ENCODE results near the gene PTPN7.
"Not testable (repeated sequence)": the region's sequence is repeated elsewhere in the genome, so short reads cannot be mapped to it uniquely, and the experiment has no call there.

Gene PTPN7

GRCh38 chr1:202129453-202130296 is 30.7 kb downstream of the PTPN7 start:
- no peak for ATAC-seq

GRCh38 chr1:202127836-202128622 is 32.4 kb downstream of the PTPN7 start:
- ATAC-seq = no peak

- ATAC-seq = no peak
Measured at GRCh38 chr1:202127061-202127460, 33.3 kb downstream of the PTPN7 start.

GRCh38 chr1:202126426-202126825 is 34.0 kb downstream of the PTPN7 start:
- ATAC-seq = no peak

GRCh38 chr1:202125611-202126010 is 34.8 kb downstream of the PTPN7 start:
- ATAC-seq = no peak

GRCh38 chr1:202124142-202124541 is 36.3 kb downstream of the PTPN7 start:
- ATAC-seq = no peak

GRCh38 chr1:202123336-202123813 is 37.0 kb downstream of the PTPN7 start:
- ATAC-seq = no peak

- no peak for ATAC-seq
Measured at GRCh38 chr1:202122639-202123335, 37.6 kb downstream of the PTPN7 start, which contains the start of gene GPR37L1. Gene GPR37L1 (plus strand): TSS chr1:202122917. CDS start chr1:202122964, 47 bp downstream.

GRCh38 chr1:202121006-202121405 is 39.4 kb downstream of the PTPN7 start:
- ATAC-seq = no peak

- ATAC-seq = no peak
Measured at GRCh38 chr1:202117898-202118371, 42.5 kb downstream of the PTPN7 start.

GRCh38 chr1:202116287-202116686 is 44.1 kb downstream of the PTPN7 start:
- no peak for ATAC-seq

GRCh38 chr1:202113690-202114300 is 46.6 kb downstream of the PTPN7 start:
- ATAC-seq = no peak

GRCh38 chr1:202112859-202113689 is 47.3 kb downstream of the PTPN7 start:
- no peak for ATAC-seq

- ATAC-seq = not testable (repeated sequence)
Measured at GRCh38 chr1:202111589-202111988, 48.8 kb downstream of the PTPN7 start.

- no peak for ATAC-seq
Measured at GRCh38 chr1:202110977-202111376, 49.4 kb downstream of the PTPN7 start.

- no peak for ATAC-seq
Measured at GRCh38 chr1:202107801-202108731, 52.3 kb downstream of the PTPN7 start.

- no peak for ATAC-seq
Measured at GRCh38 chr1:202107321-202107761, 53.1 kb downstream of the PTPN7 start.

- no peak for ATAC-seq
Measured at GRCh38 chr1:202106340-202107254, 53.8 kb downstream of the PTPN7 start.
